GM12892 (cell line): ENCODE data around the gene TAGLN2.

Experiments used
- POLR2A ChIP-seq: IDR thresholded peaks from 2 replicates; pipeline ENCODE4 v1.6.1; 2011; ENCODE audit warnings: low read depth, low read length, control low read depth
- POLR2AphosphoS5 ChIP-seq: IDR thresholded peaks from 2 replicates; pipeline ENCODE4 v1.6.1; 2011; ENCODE audit warnings: low read depth, low read length, control low read depth
- TAF1 ChIP-seq: IDR thresholded peaks from 2 replicates; pipeline ENCODE4 v1.6.1; 2011; ENCODE audit warnings: low read depth, mild to moderate bottlenecking, control low read depth, low read length, borderline replicate concordance

DNA sequence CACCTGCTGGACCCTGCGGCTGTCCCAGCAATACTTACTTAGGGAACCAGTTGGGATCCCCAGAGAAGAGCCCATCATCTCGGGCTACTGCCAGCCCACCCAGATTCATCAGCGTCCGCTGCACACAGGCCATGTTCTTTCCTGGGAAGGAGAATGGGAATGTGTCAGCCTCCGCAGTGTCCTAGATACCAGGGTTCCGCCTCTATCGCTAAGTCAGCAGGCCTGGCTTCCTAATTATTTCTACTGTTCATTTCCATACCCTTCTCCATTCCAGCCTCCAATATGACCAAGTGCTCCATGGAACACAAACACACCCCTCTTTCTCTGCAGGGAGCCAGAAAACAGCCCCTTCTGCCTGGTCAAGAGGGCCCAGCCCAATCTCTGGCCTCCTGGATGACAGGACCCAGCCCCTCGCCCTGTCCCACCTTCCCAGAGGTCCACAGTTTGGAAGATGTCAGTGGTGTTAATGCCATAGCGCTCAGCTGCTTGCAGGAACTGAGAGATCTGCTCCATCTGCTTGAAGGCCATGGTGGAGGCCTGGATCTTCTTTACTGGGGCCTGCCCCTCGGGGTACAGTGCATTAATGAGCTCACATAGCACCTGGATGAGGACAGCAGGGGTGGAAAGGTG, 6.0 kb downstream of the TAGLN2 start:
- 0 out of 2 replicates have a peak, but pooled peaks have one; percentile 30 for TF ChIP-seq POLR2A
- TF ChIP-seq POLR2AphosphoS5, result no peak
- no peak for TF ChIP-seq TAF1
